ENCODE measurements around the gene TXLNB.
"Not testable (repeated sequence)": the region's sequence is repeated elsewhere in the genome, so short reads cannot be mapped to it uniquely, and the experiment has no call there.

DNA sequence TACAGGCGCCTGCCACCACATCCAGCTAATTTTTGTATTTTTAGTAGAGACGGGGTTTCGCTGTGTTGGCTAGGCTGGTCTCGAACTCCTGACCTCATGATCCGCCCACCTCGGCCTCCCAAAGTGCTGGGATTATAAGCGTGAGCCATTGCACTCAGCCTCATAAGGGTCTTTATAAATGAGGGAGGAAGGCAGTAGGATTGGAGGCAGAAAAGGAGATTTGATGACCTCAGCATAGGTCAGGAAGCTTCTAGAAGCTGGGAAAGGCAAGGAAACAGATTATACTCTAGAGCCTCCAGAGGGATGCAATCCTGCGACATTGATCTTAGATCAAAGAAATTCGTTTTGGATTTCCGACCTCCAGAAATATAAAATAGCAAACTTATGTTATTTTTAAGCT, 1.4 kb upstream of the TXLNB start:
- TF ChIP-seq SUZ12 (IDR thresholded peaks at IDR 0.05; ENCODE audit: extremely low read depth, insufficient read depth, insufficient read length); ZNF274 (IDR thresholded peaks at IDR 0.05; ENCODE audit: low read depth, low read length): not testable (repeated sequence)

All from NT2/D1 (cell line).